Neutrophil (primary cell): ENCODE measurements around the gene ANKS1B.

Source experiments
- H3K27ac ChIP-seq: fragments of 200-600 bp; sonication (generic); 2 replicates; pipeline ENCODE4 v1.5.1; 2016; ENCODE audit warnings: mild to moderate bottlenecking, moderate library complexity
- H3K27me3 ChIP-seq: fragments of 200-600 bp; sonication (generic); 2 replicates; pipeline ENCODE4 v1.6.0; 2016; ENCODE audit warnings: mild to moderate bottlenecking
- H3K36me3 ChIP-seq: fragments of 200-600 bp; sonication (generic); 2 replicates; pipeline ENCODE4 v1.5.1; 2017
- H3K4me1 ChIP-seq, 2 experiments: fragments of 200-600 bp in 1 of 2; sonication (generic) in 1 of 2; 1 replicate in 1 of 2; 2 replicates in 1 of 2; pipeline versions ENCODE4 v1.5.1 to v1.6.1; 2013 to 2016; ENCODE audit warnings: low read depth in 1 of 2, low read length in 1 of 2, mild to moderate bottlenecking in 1 of 2, moderate library complexity in 1 of 2; ENCODE audit not compliant: control insufficient read depth in 1 of 2, insufficient read depth in 1 of 2
- H3K4me3 ChIP-seq, 2 experiments: fragments of 200-600 bp in 1 of 2; sonication (generic) in 1 of 2; 1 replicate in 1 of 2; 2 replicates in 1 of 2; pipeline ENCODE4 v1.5.1; 2013 to 2016; ENCODE audit warnings: low read depth in 1 of 2, low read length in 1 of 2, mild to moderate bottlenecking in 1 of 2, moderate library complexity in 1 of 2
- H3K9me3 ChIP-seq: fragments of 200-600 bp; sonication (generic); 2 replicates; pipeline ENCODE4 v1.5.1; 2016
- CTCF ChIP-seq: fragments of 200-600 bp; sonication (generic); IDR thresholded peaks from 2 replicates; pipeline ENCODE4 v1.5.1; 2016; ENCODE audit warnings: antibody characterized with exemption

ANKS1B gene

GRCh38 chr12:99122496-99122895 is 862.2 kb downstream of the ANKS1B start:
- no peaks in the 10 kb centered on the region for H3K36me3 ChIP-seq
- no peaks in the 10 kb centered on the region for H3K4me1 ChIP-seq
- H3K27me3 ChIP-seq: no peaks in the 10 kb centered on the region
- no peaks in the 10 kb centered on the region for H3K9me3 ChIP-seq
- H3K4me3 ChIP-seq: no peak overlapping the region
- no peak overlapping the region for H3K27ac ChIP-seq
- TF ChIP-seq CTCF: no peak

- Histone ChIP-seq H3K9me3 (no peaks in the 10 kb centered on the region), H3K4me3 (no peak overlapping the region), H3K4me1 (no peaks in the 10 kb centered on the region), H3K27me3 (no peaks in the 10 kb centered on the region), H3K36me3 (no peaks in the 10 kb centered on the region), H3K27ac (no peak overlapping the region)
- no peak for TF ChIP-seq CTCF
These were observed 863.2 kb downstream of the ANKS1B start for GRCh38 chr12:99121546-99121945.

- Histone ChIP-seq H3K4me1 (no peaks in the 10 kb centered on the region), H3K36me3 (no peaks in the 10 kb centered on the region), H3K27me3 (no peaks in the 10 kb centered on the region), H3K27ac (no peak overlapping the region), H3K9me3 (no peaks in the 10 kb centered on the region), H3K4me3 (no peak overlapping the region)
- TF ChIP-seq CTCF: no peak
These were observed 864.8 kb downstream of the ANKS1B start for GRCh38 chr12:99119943-99120342.

GRCh38 chr12:99119449-99119848 is 865.3 kb downstream of the ANKS1B start:
- no peak for TF ChIP-seq CTCF
- no peaks in the 10 kb centered on the region for H3K9me3 ChIP-seq
- H3K27me3 ChIP-seq: no peaks in the 10 kb centered on the region
- H3K4me1 ChIP-seq: no peaks in the 10 kb centered on the region
- no peak overlapping the region for H3K4me3 ChIP-seq
- H3K27ac ChIP-seq: no peak overlapping the region
- H3K36me3 ChIP-seq: no peaks in the 10 kb centered on the region

- Histone ChIP-seq H3K4me1 (no peaks in the 10 kb centered on the region), H3K27ac (no peak overlapping the region), H3K27me3 (no peaks in the 10 kb centered on the region), H3K9me3 (no peaks in the 10 kb centered on the region), H3K36me3 (no peaks in the 10 kb centered on the region), H3K4me3 (no peak overlapping the region)
- TF ChIP-seq CTCF: no peak
These were observed 873.1 kb downstream of the ANKS1B start for GRCh38 chr12:99111600-99111999.

- Histone ChIP-seq H3K4me1 (no peaks in the 10 kb centered on the region), H3K4me3 (no peak overlapping the region), H3K27ac (no peak overlapping the region), H3K9me3 (no peaks in the 10 kb centered on the region), H3K27me3 (no peaks in the 10 kb centered on the region), H3K36me3 (no peaks in the 10 kb centered on the region)
- TF ChIP-seq CTCF: no peak
These were observed 873.9 kb downstream of the ANKS1B start for GRCh38 chr12:99110868-99111267.
